Esophagus muscularis mucosa (tissue), 4 donors: ENCODE data around the gene CYP27B1.

Experiments
- CTCF ChIP-seq, 3 experiments: fragments of 200-600 bp in 2 of 3; fragments of 450-650 bp in 1 of 3; sonication (generic) in 2 of 3; IDR thresholded peaks; one replicate each; pipeline ENCODE4 v1.5.1; 2017 to 2019; ENCODE audit warnings: antibody characterized with exemption in 3 of 3, mild to moderate bottlenecking in 2 of 3, moderate library complexity in 1 of 3
- EP300 ChIP-seq: sonication (generic); formaldehyde crosslinking; IDR thresholded peaks from one replicate; pipeline ENCODE4 v1.6.1; 2017; ENCODE audit warnings: antibody characterized with exemption
- POLR2A ChIP-seq: fragments of 450-650 bp; IDR thresholded peaks from one replicate; pipeline ENCODE4 v1.6.1; 2017; ENCODE audit warnings: antibody characterized with exemption, moderate library complexity, mild to moderate bottlenecking, low read depth
- POLR2AphosphoS5 ChIP-seq, 2 donors: sonication (generic); formaldehyde crosslinking; IDR thresholded peaks; one replicate each; pipeline ENCODE4 v1.6.1; 2017; ENCODE audit warnings: antibody characterized with exemption in 2 of 2

- TF ChIP-seq POLR2A = no peak
- TF ChIP-seq CTCF (IDR thresholded peaks at IDR 0.05) = no peak
- TF ChIP-seq EP300 = no peak
- TF ChIP-seq POLR2AphosphoS5 (IDR thresholded peaks at IDR 0.05) = peak; percentile 91 to 92
Observed at GRCh38 chr12:57744777-57745484, 21.9 kb downstream of the CYP27B1 start, which contains the start of gene TSPAN31.
